Neural progenitor cell (in vitro differentiated cells): Measurements from ENCODE around the gene VARS2. TPM values are rescaled to one million over a fixed set of nuclear protein-coding genes. Genes with fewer than 3 reads are reported as not detected.

Experiments
- DNase-seq: peaks from one replicate; pipeline ENCODE4 v3.0.0-alpha.2; 2016; ENCODE audit warnings: low spot score
- H2AFZ ChIP-seq: fragments of 200-600 bp; sonication (generic); replicated peaks from 2 replicates; pipeline ENCODE4 v1.6.1; 2016; ENCODE audit warnings: antibody characterized with exemption
- H3F3A ChIP-seq: fragments of 200-600 bp; sonication (generic); 2 replicates; pipeline ENCODE4 v1.6.1; 2016; ENCODE audit warnings: antibody characterized with exemption, low read depth
- H3K27ac ChIP-seq: fragments of 200-600 bp; sonication (generic); 2 replicates; pipeline ENCODE4 v1.5.1; 2016; ENCODE audit warnings: mild to moderate bottlenecking
- H3K27me3 ChIP-seq: fragments of 200-600 bp; sonication (generic); 2 replicates; pipeline ENCODE4 v1.6.1; 2016; ENCODE audit warnings: mild to moderate bottlenecking, moderate library complexity
- H3K36me3 ChIP-seq: fragments of 200-600 bp; sonication (generic); 2 replicates; pipeline ENCODE4 v1.5.1; 2016
- H3K4me1 ChIP-seq: fragments of 200-600 bp; sonication (generic); 2 replicates; pipeline ENCODE4 v1.6.1; 2016; ENCODE audit warnings: mixed run types
- H3K4me2 ChIP-seq: fragments of 200-600 bp; sonication (generic); 2 replicates; pipeline ENCODE4 v1.6.1; 2016
- H3K4me3 ChIP-seq: fragments of 200-600 bp; sonication (generic); 2 replicates; pipeline ENCODE4 v1.5.1; 2016
- H3K79me2 ChIP-seq: fragments of 200-600 bp; sonication (generic); 2 replicates; pipeline ENCODE4 v1.6.1; 2016; ENCODE audit warnings: low read depth
- H3K9ac ChIP-seq: fragments of 200-600 bp; sonication (generic); 2 replicates; pipeline ENCODE4 v1.6.1; 2016
- H3K9me3 ChIP-seq: fragments of 200-600 bp; sonication (generic); 2 replicates; pipeline ENCODE4 v1.5.1; 2016; ENCODE audit warnings: low read depth
- H4K20me1 ChIP-seq: fragments of 200-600 bp; sonication (generic); 2 replicates; pipeline ENCODE4 v1.6.1; 2016; ENCODE audit warnings: low read depth
- H3K27ac Mint-ChIP-seq: 3 replicates; pipeline ENCODE4 v1.8.0; 2021; ENCODE audit warnings: mixed read lengths
- H3K27me3 Mint-ChIP-seq: 2 replicates; pipeline ENCODE4 v1.8.0; 2022; ENCODE audit warnings: low read depth, mild to moderate bottlenecking, inconsistent platforms, moderate library complexity, mixed read lengths; ENCODE audit not compliant: insufficient read depth
- H3K36me3 Mint-ChIP-seq: 3 replicates; pipeline ENCODE4 v1.8.0; 2021; ENCODE audit warnings: mixed read lengths
- H3K4me1 Mint-ChIP-seq: 3 replicates; pipeline ENCODE4 v1.8.0; 2021; ENCODE audit warnings: mixed read lengths
- H3K4me3 Mint-ChIP-seq: 3 replicates; pipeline ENCODE4 v1.8.0; 2021; ENCODE audit warnings: mild to moderate bottlenecking, moderate library complexity, mixed read lengths
- H3K9me3 Mint-ChIP-seq: 3 replicates; pipeline ENCODE4 v1.8.0; 2020; ENCODE audit warnings: mixed read lengths
- EZH2 ChIP-seq: fragments of 200-600 bp; sonication (generic); IDR thresholded peaks from 2 replicates; pipeline ENCODE4 v1.6.1; 2017; ENCODE audit warnings: antibody characterized with exemption, mild to moderate bottlenecking, moderate library complexity
- EZH2phosphoT487 ChIP-seq: fragments of 200-600 bp; sonication (generic); IDR thresholded peaks from 2 replicates; pipeline ENCODE4 v1.6.1; 2017; ENCODE audit warnings: antibody characterized with exemption
- total RNA-seq: library from RNA; depleted of rRNA; stranded (reverse); fragments of >200 nt; gene quantifications from 2 replicates; pipeline ENCODE4 v1.2.3, GENCODE V29; 2015; ENCODE audit warnings: low replicate concordance
- TF ChIP-seq, protein P1 (sequence below): fragments of 200-600 bp; sonication (generic); IDR thresholded peaks from 2 replicates; pipeline ENCODE4 v1.5.1; 2017; ENCODE audit warnings: antibody characterized with exemption, mild to moderate bottlenecking

Gene VARS2
- total RNA-seq, 1 donor from 2014 or later, result 21.5 TPM

DNA sequence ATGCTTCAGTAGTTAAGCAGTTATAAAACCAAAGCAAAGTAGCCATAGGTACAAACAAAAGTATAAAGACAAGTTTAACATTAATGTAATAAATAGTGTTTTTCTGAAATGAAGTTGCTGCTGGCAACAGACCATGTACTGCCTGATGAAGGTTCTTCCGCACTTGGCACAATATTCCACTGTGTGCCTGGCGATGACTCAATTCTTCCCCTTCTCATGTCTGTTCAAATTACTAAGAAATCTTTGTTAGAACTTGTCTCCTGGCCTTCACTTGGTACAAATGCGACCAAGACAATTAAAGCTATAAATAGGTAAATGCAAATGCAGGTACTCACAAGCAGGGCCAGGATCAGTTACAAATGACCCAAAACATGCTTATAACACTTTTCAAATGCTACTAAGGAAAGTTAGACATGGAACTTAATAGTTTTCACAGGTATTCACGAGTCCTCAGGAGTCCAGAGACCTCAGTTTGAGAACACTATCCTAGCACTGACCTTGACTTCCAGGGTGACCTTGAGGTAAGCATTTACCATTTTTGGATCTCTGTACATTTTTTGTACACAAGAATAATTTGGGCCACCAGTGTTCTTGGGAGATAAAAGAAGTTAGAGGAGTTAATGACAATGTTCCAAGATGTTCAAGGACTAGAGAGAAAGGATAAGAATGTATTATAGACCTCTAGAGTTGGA lies 37.9 kb upstream of the VARS2 start:
- Mint-ChIP-seq H3K9me3 (peaks cover 22% of the 10 kb centered on the region), H3K27ac (no peak overlapping the region), H3K4me1 (peaks cover 36% of the 10 kb centered on the region), H3K4me3 (no peak overlapping the region), H3K27me3 (peaks cover 8% of the 10 kb centered on the region), H3K36me3 (no peaks in the 10 kb centered on the region)
- peaks cover 3% of the 10 kb centered on the region for H3K79me2 ChIP-seq
- DNase-seq, result no peak
- H3K27ac ChIP-seq, result no peak overlapping the region
- peaks cover 5% of the 10 kb centered on the region for H3K9me3 ChIP-seq
- H4K20me1 ChIP-seq, result no peaks in the 10 kb centered on the region
- no peak overlapping the region for H3K9ac ChIP-seq
- H3K27me3 ChIP-seq, result no peaks in the 10 kb centered on the region
- no peaks in the 10 kb centered on the region for H3K36me3 ChIP-seq
- peaks cover 29% of the 10 kb centered on the region for H3K4me1 ChIP-seq
- H3K4me2 ChIP-seq, result no peak overlapping the region
- H3K4me3 ChIP-seq, result no peak overlapping the region
- no peak overlapping the region for H2AFZ ChIP-seq
- no peak for TF ChIP-seq EZH2phosphoT487
- TF ChIP-seq, protein P1, sequence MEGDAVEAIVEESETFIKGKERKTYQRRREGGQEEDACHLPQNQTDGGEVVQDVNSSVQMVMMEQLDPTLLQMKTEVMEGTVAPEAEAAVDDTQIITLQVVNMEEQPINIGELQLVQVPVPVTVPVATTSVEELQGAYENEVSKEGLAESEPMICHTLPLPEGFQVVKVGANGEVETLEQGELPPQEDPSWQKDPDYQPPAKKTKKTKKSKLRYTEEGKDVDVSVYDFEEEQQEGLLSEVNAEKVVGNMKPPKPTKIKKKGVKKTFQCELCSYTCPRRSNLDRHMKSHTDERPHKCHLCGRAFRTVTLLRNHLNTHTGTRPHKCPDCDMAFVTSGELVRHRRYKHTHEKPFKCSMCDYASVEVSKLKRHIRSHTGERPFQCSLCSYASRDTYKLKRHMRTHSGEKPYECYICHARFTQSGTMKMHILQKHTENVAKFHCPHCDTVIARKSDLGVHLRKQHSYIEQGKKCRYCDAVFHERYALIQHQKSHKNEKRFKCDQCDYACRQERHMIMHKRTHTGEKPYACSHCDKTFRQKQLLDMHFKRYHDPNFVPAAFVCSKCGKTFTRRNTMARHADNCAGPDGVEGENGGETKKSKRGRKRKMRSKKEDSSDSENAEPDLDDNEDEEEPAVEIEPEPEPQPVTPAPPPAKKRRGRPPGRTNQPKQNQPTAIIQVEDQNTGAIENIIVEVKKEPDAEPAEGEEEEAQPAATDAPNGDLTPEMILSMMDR, result no peak
- no peak for TF ChIP-seq EZH2
- peaks cover 33% of the 10 kb centered on the region for H3F3A ChIP-seq

DNA sequence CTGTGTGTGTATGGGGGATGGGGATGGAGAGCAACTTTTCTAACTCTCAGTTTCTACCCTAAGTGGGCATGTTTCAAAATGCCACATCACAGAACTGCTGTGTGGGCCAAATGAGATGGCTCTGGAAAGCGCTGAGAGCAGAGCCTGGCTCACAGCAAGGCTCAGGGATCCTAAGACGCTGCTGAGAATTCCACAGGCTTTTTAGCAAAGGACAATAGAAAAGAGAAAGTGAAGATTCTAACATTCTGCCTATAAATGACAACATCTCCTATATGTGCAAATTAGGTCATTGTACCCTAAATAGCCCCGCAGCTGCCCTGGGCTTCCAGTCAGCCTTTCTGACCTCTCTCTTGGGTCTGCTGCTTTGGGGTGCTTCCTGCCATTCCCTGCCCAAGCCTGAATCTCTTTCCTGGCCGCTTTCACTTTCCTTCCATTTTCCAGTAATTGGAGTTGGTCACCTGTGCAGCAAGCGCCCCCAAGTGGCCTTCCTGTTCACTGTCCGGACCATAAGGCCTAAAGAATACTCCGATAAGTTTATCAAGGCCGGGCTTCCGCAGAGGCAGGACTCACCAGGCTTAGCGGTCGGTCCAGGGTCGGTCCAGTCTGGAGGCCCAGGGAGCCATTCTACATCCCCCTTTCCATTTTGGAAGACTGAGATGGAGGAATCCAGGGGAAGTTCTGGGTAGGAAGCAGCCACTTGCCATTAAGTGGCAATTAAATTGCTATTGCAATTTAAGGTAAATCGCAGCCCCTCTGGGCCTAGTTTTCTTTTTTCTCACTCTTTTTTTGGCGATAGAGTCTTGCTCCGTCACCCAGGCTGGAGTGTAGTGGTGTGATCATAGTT lies 36.4 kb upstream of the VARS2 start:
- Histone ChIP-seq H3K4me2 (peak overlapping the region; percentile 53), H3K4me3 (no peak overlapping the region), H3K36me3 (no peaks in the 10 kb centered on the region)

DNA sequence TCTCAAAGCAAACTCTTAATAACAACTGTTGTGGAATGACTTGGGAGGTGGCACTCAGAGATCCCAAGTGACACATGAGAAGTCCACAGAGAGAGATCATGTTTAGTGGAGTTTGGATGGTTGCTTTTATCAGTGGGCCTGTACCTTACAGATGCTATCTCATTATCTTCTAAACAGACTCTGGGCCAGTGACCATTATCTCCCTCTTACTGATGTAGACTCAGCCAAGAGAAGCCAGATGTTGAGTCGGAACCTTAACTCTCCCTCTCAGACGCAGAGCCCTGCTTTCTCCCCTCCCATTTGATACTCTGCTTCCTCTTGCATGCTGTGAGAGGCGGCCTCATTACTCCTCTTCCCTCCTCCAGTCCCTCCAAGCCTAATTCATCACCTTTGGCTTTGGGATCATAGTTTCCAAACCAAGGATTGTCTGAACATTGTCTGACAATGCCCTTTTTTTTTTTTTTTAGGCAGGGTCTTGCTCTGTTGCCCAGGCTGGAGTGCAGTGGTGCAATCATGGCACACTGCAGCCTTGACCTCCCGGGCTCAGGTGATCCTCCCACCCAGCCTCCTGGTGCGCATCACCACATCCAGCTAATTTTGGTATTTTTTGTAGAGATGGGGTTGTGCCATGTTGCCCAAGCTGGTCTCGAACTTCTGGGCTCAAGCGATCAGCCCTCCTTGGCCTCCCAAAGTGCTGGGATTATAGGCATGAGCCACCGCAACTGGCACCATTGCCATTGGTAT lies 34.2 kb upstream of the VARS2 start:
- Histone ChIP-seq H3K27me3 (no peaks in the 10 kb centered on the region), H3K4me2 (peak overlapping the region; percentile 74), H3K9ac (no peak overlapping the region), H3K9me3 (no peaks in the 10 kb centered on the region), H2AFZ (no peak overlapping the region), H4K20me1 (peaks cover 18% of the 10 kb centered on the region), H3K4me1 (peaks cover 35% of the 10 kb centered on the region), H3F3A (peaks cover 66% of the 10 kb centered on the region), H3K27ac (peak overlapping the region; percentile 91), H3K79me2 (peaks cover 40% of the 10 kb centered on the region), H3K36me3 (no peaks in the 10 kb centered on the region), H3K4me3 (peak overlapping the region; percentile 74)
- DNase-seq, result no peak
- H3K27me3 Mint-ChIP-seq, result peaks cover 11% of the 10 kb centered on the region
- no peaks in the 10 kb centered on the region for H3K36me3 Mint-ChIP-seq
- H3K4me1 Mint-ChIP-seq, result peaks cover 56% of the 10 kb centered on the region
- peak overlapping the region; percentile 97 for H3K4me3 Mint-ChIP-seq
- peaks cover 2% of the 10 kb centered on the region for H3K9me3 Mint-ChIP-seq
- peak overlapping the region; percentile 99 for H3K27ac Mint-ChIP-seq
- TF ChIP-seq, protein P1, result no peak
- TF ChIP-seq EZH2 (no peak), EZH2phosphoT487 (no peak)

More for the DNA sequence above, 36.4 kb upstream of the VARS2 start:
- Mint-ChIP-seq H3K4me3 (peak overlapping the region; percentile 65), H3K4me1 (peaks cover 45% of the 10 kb centered on the region), H3K27ac (peak overlapping the region; percentile 93), H3K36me3 (no peaks in the 10 kb centered on the region), H3K27me3 (peaks cover 13% of the 10 kb centered on the region), H3K9me3 (peaks cover 8% of the 10 kb centered on the region)
- no peaks in the 10 kb centered on the region for H3K9me3 ChIP-seq
- H3K9ac ChIP-seq, result no peak overlapping the region
- no peak overlapping the region for H3K27ac ChIP-seq
- peaks cover 3% of the 10 kb centered on the region for H4K20me1 ChIP-seq
- H3K4me1 ChIP-seq, result peaks cover 32% of the 10 kb centered on the region
- peak; percentile 92 for DNase-seq
- H3K27me3 ChIP-seq, result no peaks in the 10 kb centered on the region
- H3F3A ChIP-seq, result peaks cover 46% of the 10 kb centered on the region
- H3K79me2 ChIP-seq, result peaks cover 18% of the 10 kb centered on the region
- peak overlapping the region; percentile 28 for H2AFZ ChIP-seq
- no peak for TF ChIP-seq EZH2
- TF ChIP-seq EZH2phosphoT487, result no peak
- TF ChIP-seq, protein P1, result peak; percentile 97
